Kidney (tissue), 14 donors: ENCODE results near the gene SYK. TPM values are rescaled to one million over a fixed set of nuclear protein-coding genes. Genes with fewer than 3 reads are reported as not detected.

Experiments used
- DNase-seq, 5 donors: peaks; one replicate each; pipeline ENCODE4 v3.0.0-alpha.2; 2013 to 2020
- FAIRE-seq: peaks from 2 replicates; lab custom pipeline; 2012; peaks lifted over from hg19 to GRCh38; lab: Jason Lieb, UNC
- H3K27ac ChIP-seq, 2 donors: one replicate each; pipeline ENCODE4 v1.7.0; 2013; ENCODE audit warnings: low read depth in 2 of 2, low read length in 2 of 2, inconsistent platforms in 1 of 2
- H3K27me3 ChIP-seq: one replicate; pipeline ENCODE4 v1.7.1; 2013; ENCODE audit warnings: low read length, inconsistent platforms; ENCODE audit not compliant: control insufficient read depth, insufficient read depth
- H3K36me3 ChIP-seq, 3 donors: one replicate each; pipeline versions ENCODE4 v1.7.0 to v1.7.1; 2013; ENCODE audit warnings: low read length in 3 of 3, control low read depth in 1 of 3, inconsistent platforms in 1 of 3; ENCODE audit not compliant: insufficient read depth in 3 of 3, control insufficient read depth in 2 of 3
- H3K4me1 ChIP-seq, 3 donors: one replicate each; pipeline versions ENCODE4 v1.7.0 to v1.7.1; 2013; ENCODE audit warnings: low read length in 3 of 3, inconsistent platforms in 1 of 3, low read depth in 1 of 3; ENCODE audit not compliant: control insufficient read depth in 2 of 3, insufficient read depth in 2 of 3
- H3K4me3 ChIP-seq, 3 donors: one replicate each; pipeline versions ENCODE4 v1.7.0 to v1.8.1; 2013; ENCODE audit warnings: low read length in 3 of 3, control low read depth in 1 of 3, inconsistent platforms in 1 of 3
- H3K9ac ChIP-seq, 3 donors: one replicate each; pipeline versions ENCODE4 v1.7.0 to v1.7.1; 2013; ENCODE audit warnings: low read length in 3 of 3, control low read depth in 1 of 3, inconsistent platforms in 1 of 3
- H3K9me3 ChIP-seq, 3 donors: one replicate each; pipeline versions ENCODE4 v1.7.0 to v1.7.1; 2013; ENCODE audit warnings: low read length in 3 of 3, control low read depth in 1 of 3, inconsistent platforms in 1 of 3; ENCODE audit not compliant: control insufficient read depth in 2 of 3, insufficient read depth in 1 of 3
- intact Hi-C: fragments of 100-400 bp; cut with DNase I; formaldehyde crosslinking; loops from one replicate; pipeline ENCODE4 v1.11.1; 2022
- polyA plus RNA-seq: library from polyadenylated mRNA; stranded (reverse); fragments of 350-450 nt; fragmentation: Illumina TruSeq; extraction: RNeasy Lipid Tissue Mini Kit (QIAGEN cat#74804); gene quantifications from one replicate; pipeline ENCODE4 v1.2.3, GENCODE V29; 2014; ENCODE audit warnings: low read depth, low replicate concordance; ENCODE audit not compliant: insufficient read depth
- total RNA-seq: library from RNA; stranded (reverse); fragmentation: NEBNext Ultra II Directional; extraction: Animal tissue kit (Norgen Biotek cat#: 25700); gene quantifications from one replicate; pipeline ENCODE4 v1.2.1, GENCODE V29; 2021
- TF ChIP-seq, protein P1 (sequence below): IDR thresholded peaks from 3 replicates; pipeline ENCODE4 v1.5.1; 2012; ENCODE audit warnings: mild to moderate bottlenecking, moderate library complexity, borderline replicate concordance; ENCODE audit not compliant: insufficient read depth; ENCODE audit errors: extremely low read depth
- donor health status: control.
- donor health status: control.
- donor health status: control.
- donor health status: control.
- donor health status: control.
- donor health status: DM: yes; HTN: yes; CAD: no.
- donor health status: Normal renal cell carcinoma (clear cell type).

SYK gene
- total and polyA plus RNA-seq, 2 donors from 2014 or later, result 13.3 to 52.2 TPM

DNA sequence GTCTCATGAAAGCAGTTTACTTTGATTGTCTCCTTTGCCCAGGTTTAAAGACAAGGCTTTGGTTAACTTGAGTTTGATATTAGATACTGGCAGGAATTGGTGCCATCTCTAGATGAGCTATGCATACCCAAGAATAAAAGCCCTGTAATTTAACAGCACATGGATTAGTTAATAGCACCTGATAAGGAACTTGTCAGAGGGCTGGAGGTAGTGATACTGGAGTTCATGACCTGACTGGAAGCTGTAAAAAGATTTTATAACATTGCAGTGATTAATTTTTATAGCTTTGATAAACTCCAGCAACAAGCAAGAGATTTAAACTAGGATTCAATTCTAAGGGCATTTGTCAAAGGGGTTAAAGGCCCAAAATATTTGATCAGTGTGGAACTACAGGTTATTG is 34.9 kb upstream of the SYK start:
- no peaks in the 10 kb centered on the region for H3K36me3 ChIP-seq
- intact Hi-C loops, result no loop called here
- TF ChIP-seq, protein P1, sequence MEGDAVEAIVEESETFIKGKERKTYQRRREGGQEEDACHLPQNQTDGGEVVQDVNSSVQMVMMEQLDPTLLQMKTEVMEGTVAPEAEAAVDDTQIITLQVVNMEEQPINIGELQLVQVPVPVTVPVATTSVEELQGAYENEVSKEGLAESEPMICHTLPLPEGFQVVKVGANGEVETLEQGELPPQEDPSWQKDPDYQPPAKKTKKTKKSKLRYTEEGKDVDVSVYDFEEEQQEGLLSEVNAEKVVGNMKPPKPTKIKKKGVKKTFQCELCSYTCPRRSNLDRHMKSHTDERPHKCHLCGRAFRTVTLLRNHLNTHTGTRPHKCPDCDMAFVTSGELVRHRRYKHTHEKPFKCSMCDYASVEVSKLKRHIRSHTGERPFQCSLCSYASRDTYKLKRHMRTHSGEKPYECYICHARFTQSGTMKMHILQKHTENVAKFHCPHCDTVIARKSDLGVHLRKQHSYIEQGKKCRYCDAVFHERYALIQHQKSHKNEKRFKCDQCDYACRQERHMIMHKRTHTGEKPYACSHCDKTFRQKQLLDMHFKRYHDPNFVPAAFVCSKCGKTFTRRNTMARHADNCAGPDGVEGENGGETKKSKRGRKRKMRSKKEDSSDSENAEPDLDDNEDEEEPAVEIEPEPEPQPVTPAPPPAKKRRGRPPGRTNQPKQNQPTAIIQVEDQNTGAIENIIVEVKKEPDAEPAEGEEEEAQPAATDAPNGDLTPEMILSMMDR, result no peak
- H3K4me3 ChIP-seq, result no peak overlapping the region
- H3K4me1 ChIP-seq, result no peaks in the 10 kb centered on the region
- no peak for FAIRE-seq
- H3K27ac ChIP-seq, result no peak overlapping the region
- H3K9ac ChIP-seq, result no peak overlapping the region
- H3K9me3 ChIP-seq, result no peaks in the 10 kb centered on the region
- no peak for DNase-seq
- H3K27me3 ChIP-seq, result no peaks in the 10 kb centered on the region

DNA sequence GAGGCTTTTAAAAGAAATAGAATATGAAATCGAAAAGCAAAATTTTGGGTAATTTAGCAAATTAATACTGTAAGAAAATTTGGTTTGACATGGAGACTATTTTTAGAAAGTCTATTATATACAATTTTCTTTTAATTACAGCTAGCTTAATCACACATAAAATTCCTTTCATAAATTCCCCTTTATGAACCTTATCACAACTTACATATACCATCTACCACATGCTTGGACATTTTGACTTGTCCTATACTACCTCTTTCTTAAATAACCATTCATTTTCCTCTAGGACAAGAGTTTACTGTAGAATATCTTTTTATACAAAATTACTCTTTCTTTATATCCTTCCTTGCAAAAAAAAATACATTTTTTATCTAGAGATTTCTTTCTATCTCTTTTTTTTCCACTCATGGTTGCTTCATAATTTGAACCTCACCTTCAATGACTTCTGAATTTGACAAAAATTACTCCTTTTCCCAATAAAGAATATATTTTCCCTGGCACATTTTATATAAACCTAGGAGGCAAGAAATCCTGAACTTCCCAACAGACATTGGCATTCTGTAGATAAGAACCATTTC is 34.0 kb upstream of the SYK start:
- TF ChIP-seq, protein P1, result no peak
- no peaks in the 10 kb centered on the region for H3K36me3 ChIP-seq
- no peaks in the 10 kb centered on the region for H3K4me1 ChIP-seq
- no peaks in the 10 kb centered on the region for H3K9me3 ChIP-seq
- DNase-seq, result no peak
- no peak overlapping the region for H3K4me3 ChIP-seq
- intact Hi-C loops, result no loop called here
- H3K9ac ChIP-seq, result no peak overlapping the region
- no peak for FAIRE-seq
- H3K27ac ChIP-seq, result no peak overlapping the region
- no peaks in the 10 kb centered on the region for H3K27me3 ChIP-seq

DNA sequence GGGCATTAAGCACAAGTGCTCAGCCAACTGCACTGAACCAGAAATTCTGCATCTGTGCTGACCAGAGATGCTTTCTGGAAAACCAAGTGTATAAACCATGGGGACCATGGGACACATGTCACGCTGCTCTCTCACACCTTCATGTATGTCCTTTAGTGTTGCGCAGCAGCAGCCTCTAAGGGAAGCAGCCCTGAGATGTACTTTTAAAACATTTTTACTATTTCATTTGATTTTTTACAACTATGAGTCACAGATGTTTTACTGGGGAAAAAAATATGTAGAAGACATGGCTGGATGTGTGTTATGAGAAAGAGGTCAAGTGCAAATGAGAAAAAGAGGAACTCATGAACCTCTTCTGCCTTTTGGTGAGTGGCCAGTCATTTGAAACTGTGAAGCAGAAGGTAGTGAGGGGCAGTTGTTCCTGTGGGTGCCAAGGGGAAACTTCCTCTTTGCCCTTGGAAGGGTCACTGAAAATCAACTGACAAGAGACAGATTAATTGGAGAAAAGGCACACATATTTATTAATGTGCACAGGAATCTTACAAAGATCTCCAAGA is 31.4 kb upstream of the SYK start:
- H3K9me3 ChIP-seq, result no peaks in the 10 kb centered on the region
- no peaks in the 10 kb centered on the region for H3K36me3 ChIP-seq
- DNase-seq (no peak), FAIRE-seq (no peak)
- H3K4me3 ChIP-seq, result no peak overlapping the region
- H3K4me1 ChIP-seq, result no peaks in the 10 kb centered on the region
- intact Hi-C loops, result no loop called here
- no peak overlapping the region for H3K9ac ChIP-seq
- no peak overlapping the region for H3K27ac ChIP-seq
- H3K27me3 ChIP-seq, result no peaks in the 10 kb centered on the region
- TF ChIP-seq, protein P1, result no peak
